Neural cell (in vitro differentiated cells): ENCODE measurements around the gene S100A12. TPM values are rescaled to one million over a fixed set of nuclear protein-coding genes. Genes with fewer than 3 reads are reported as not detected.

Experiments used
- H2AFZ ChIP-seq: fragments of 200-600, 300-800 bp; sonication (generic), shearing (Covaris generic); 2 replicates; pipeline ENCODE4 v1.6.0; 2014; ENCODE audit warnings: low read depth, mild to moderate bottlenecking, antibody characterized with exemption, low read length, moderate library complexity
- H3F3A ChIP-seq: fragments of 200-600 bp; shearing (Covaris generic); 2 replicates; pipeline ENCODE4 v1.6.1; 2016; ENCODE audit warnings: mild to moderate bottlenecking, moderate library complexity, mixed read lengths, antibody characterized with exemption, low read length; ENCODE audit not compliant: insufficient read depth, poor library complexity, severe bottlenecking
- H3K27ac ChIP-seq: fragments of 200-600, 300-800 bp; sonication (generic), shearing (Covaris generic); 2 replicates; pipeline ENCODE4 v1.5.1; 2014; ENCODE audit warnings: mild to moderate bottlenecking, low read length, moderate library complexity
- H3K27me3 ChIP-seq: fragments of 300-800, 200-600 bp; sonication (generic), shearing (Covaris generic); 2 replicates; pipeline ENCODE4 v1.6.0; 2014; ENCODE audit warnings: mild to moderate bottlenecking, low read depth, low read length, moderate library complexity; ENCODE audit not compliant: insufficient read depth
- H3K36me3 ChIP-seq: fragments of 300-800, 200-600 bp; sonication (generic), shearing (Covaris generic); 2 replicates; pipeline ENCODE4 v1.5.1; 2014; ENCODE audit warnings: mild to moderate bottlenecking, antibody characterized with exemption, low read length, moderate library complexity; ENCODE audit not compliant: insufficient read depth
- H3K4me2 ChIP-seq: fragments of 300-800, 200-600 bp; sonication (generic), shearing (Covaris generic); 2 replicates; pipeline ENCODE4 v1.6.0; 2014; ENCODE audit warnings: mild to moderate bottlenecking, low read length
- H3K4me3 ChIP-seq: fragments of 300-800, 200-600 bp; sonication (generic), shearing (Covaris generic); 2 replicates; pipeline ENCODE4 v1.5.1; 2014; ENCODE audit warnings: mild to moderate bottlenecking, low read length, moderate library complexity
- H3K79me2 ChIP-seq: fragments of 200-600 bp; shearing (Covaris generic); replicated peaks from 2 replicates; pipeline ENCODE4 v1.6.0; 2014; ENCODE audit warnings: mild to moderate bottlenecking, low read length, moderate library complexity; ENCODE audit not compliant: insufficient read depth
- H3K9ac ChIP-seq: fragments of 300-800, 200-600 bp; sonication (generic), shearing (Covaris generic); 2 replicates; pipeline ENCODE4 v1.6.1; 2016; ENCODE audit warnings: mild to moderate bottlenecking, low read length, mixed read lengths
- H3K9me2 ChIP-seq: fragments of 200-600 bp; shearing (Covaris generic); 2 replicates; pipeline ENCODE4 v1.6.1; 2016; ENCODE audit warnings: mild to moderate bottlenecking, low read length, mixed read lengths; ENCODE audit not compliant: insufficient read depth
- H3K9me3 ChIP-seq: fragments of 200-600, 300-800 bp; sonication (generic), shearing (Covaris generic); 2 replicates; pipeline ENCODE4 v1.6.1; 2016; ENCODE audit warnings: mild to moderate bottlenecking, mixed run types, low read length, moderate library complexity, mixed read lengths
- H4K20me1 ChIP-seq: fragments of 200-600 bp; shearing (Covaris generic); 2 replicates; pipeline ENCODE4 v1.6.1; 2016; ENCODE audit warnings: mild to moderate bottlenecking, mixed run types; ENCODE audit not compliant: insufficient read depth
- CTCF ChIP-seq: fragments of 450-650 bp; IDR thresholded peaks from 2 replicates; pipeline ENCODE4 v1.5.1; 2014; ENCODE audit warnings: antibody characterized with exemption, mild to moderate bottlenecking, moderate library complexity; ENCODE audit not compliant: poor library complexity, severe bottlenecking
- EP300 ChIP-seq: fragments of 450-650 bp; conservative IDR thresholded peaks from 2 replicates; pipeline ENCODE4 v1.6.1; 2014; ENCODE audit warnings: antibody characterized with exemption, mild to moderate bottlenecking, moderate library complexity; ENCODE audit not compliant: poor library complexity, severe bottlenecking
- EZH2 ChIP-seq: fragments of 200-600, 300-800 bp; shearing (Covaris generic), sonication (generic); IDR thresholded peaks from 2 replicates; pipeline ENCODE4 v1.6.1; 2014; ENCODE audit warnings: antibody characterized with exemption, low read length, borderline replicate concordance, mild to moderate bottlenecking; ENCODE audit not compliant: insufficient read depth, poor library complexity, severe bottlenecking
- MXI1 ChIP-seq: fragments of 450-650 bp; conservative IDR thresholded peaks from 2 replicates; pipeline ENCODE4 v1.6.1; 2014; ENCODE audit warnings: antibody characterized with exemption, mild to moderate bottlenecking; ENCODE audit not compliant: poor library complexity, severe bottlenecking
- POLR2AphosphoS5 ChIP-seq: IDR thresholded peaks from 2 replicates; pipeline ENCODE4 v1.6.1; 2012
- RAD21 ChIP-seq: fragments of 450-650 bp; conservative IDR thresholded peaks from 2 replicates; pipeline ENCODE4 v1.6.1; 2014; ENCODE audit warnings: antibody characterized with exemption, mild to moderate bottlenecking, moderate library complexity
- SMC3 ChIP-seq: fragments of 450-650 bp; conservative IDR thresholded peaks from 2 replicates; pipeline ENCODE4 v1.6.1; 2014; ENCODE audit warnings: antibody characterized with exemption, mild to moderate bottlenecking, moderate library complexity; ENCODE audit not compliant: poor library complexity
- TAF1 ChIP-seq: IDR thresholded peaks from 2 replicates; pipeline ENCODE4 v1.6.1; 2012; ENCODE audit warnings: low read depth
- polyA plus RNA-seq: library from polyadenylated mRNA; depleted of rRNA; stranded (reverse); fragments of >200 nt; gene quantifications from 2 replicates; pipeline ENCODE4 v1.2.3, GENCODE V29; 2014
- small RNA-seq, 3 experiments: library from RNA; depleted of rRNA; stranded (forward); fragments of <200 nt; gene quantifications; one replicate each; pipeline ENCODE3, GENCODE V24; 2012
- TF ChIP-seq, protein P1 (sequence below): IDR thresholded peaks from 2 replicates; pipeline ENCODE4 v1.6.1; 2012; ENCODE audit warnings: borderline replicate concordance

The S100A12 gene
- polyA plus RNA-seq, 1 donor from 2014 or later, result not detected

GRCh38 chr1:153333902-153334301 is 41.5 kb downstream of the S100A12 start:
- no peaks in the 10 kb centered on the region for H3K27me3 ChIP-seq
- H3K9me2 ChIP-seq, result no peaks in the 10 kb centered on the region
- no peaks in the 10 kb centered on the region for H3K36me3 ChIP-seq
- no peaks in the 10 kb centered on the region for H3K79me2 ChIP-seq
- H3K27ac ChIP-seq, result no peak overlapping the region
- peaks cover 8% of the 10 kb centered on the region for H3K9me3 ChIP-seq
- TF ChIP-seq CTCF, result no peak
- TF ChIP-seq, protein P1, sequence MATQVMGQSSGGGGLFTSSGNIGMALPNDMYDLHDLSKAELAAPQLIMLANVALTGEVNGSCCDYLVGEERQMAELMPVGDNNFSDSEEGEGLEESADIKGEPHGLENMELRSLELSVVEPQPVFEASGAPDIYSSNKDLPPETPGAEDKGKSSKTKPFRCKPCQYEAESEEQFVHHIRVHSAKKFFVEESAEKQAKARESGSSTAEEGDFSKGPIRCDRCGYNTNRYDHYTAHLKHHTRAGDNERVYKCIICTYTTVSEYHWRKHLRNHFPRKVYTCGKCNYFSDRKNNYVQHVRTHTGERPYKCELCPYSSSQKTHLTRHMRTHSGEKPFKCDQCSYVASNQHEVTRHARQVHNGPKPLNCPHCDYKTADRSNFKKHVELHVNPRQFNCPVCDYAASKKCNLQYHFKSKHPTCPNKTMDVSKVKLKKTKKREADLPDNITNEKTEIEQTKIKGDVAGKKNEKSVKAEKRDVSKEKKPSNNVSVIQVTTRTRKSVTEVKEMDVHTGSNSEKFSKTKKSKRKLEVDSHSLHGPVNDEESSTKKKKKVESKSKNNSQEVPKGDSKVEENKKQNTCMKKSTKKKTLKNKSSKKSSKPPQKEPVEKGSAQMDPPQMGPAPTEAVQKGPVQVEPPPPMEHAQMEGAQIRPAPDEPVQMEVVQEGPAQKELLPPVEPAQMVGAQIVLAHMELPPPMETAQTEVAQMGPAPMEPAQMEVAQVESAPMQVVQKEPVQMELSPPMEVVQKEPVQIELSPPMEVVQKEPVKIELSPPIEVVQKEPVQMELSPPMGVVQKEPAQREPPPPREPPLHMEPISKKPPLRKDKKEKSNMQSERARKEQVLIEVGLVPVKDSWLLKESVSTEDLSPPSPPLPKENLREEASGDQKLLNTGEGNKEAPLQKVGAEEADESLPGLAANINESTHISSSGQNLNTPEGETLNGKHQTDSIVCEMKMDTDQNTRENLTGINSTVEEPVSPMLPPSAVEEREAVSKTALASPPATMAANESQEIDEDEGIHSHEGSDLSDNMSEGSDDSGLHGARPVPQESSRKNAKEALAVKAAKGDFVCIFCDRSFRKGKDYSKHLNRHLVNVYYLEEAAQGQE, result no peak
- no peak for TF ChIP-seq SMC3
- no peak for TF ChIP-seq EP300
- TF ChIP-seq EZH2, result no peak
- no peak for TF ChIP-seq TAF1
- no peak for TF ChIP-seq MXI1
- no peak for TF ChIP-seq POLR2AphosphoS5
- no peak overlapping the region for H3K9ac ChIP-seq
- no peak overlapping the region for H3K4me2 ChIP-seq
- no peak overlapping the region for H3K4me3 ChIP-seq
- no peaks in the 10 kb centered on the region for H4K20me1 ChIP-seq
- H3F3A ChIP-seq, result no peaks in the 10 kb centered on the region
- no peak overlapping the region for H2AFZ ChIP-seq

DNA sequence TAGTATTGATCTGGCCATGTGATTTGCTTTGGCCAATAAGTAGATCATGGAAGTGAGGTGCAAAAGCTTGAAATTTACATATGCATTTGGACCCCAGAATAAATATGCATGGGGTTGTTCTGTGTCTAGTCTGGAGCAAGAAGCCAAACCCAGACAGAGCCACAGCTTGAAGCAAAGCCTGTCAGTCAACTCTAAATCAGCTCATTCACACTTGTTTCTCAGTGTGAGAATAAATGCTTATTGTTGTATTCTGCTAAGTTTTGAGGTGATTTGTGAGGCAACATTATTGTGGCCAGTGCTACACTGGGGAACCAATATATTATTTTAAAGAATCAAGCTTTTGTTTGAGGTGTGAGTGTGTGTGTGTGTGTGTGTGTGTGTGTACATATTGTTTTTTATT is 50.5 kb downstream of the S100A12 start:
- H3K4me2 ChIP-seq, result no peak overlapping the region
- TF ChIP-seq, protein P1, result no peak
- TF ChIP-seq RAD21, result no peak
- H3K9me3 ChIP-seq, result no peaks in the 10 kb centered on the region
- no peak overlapping the region for H3K9ac ChIP-seq
- no peak overlapping the region for H2AFZ ChIP-seq
- no peaks in the 10 kb centered on the region for H3F3A ChIP-seq
- no peak overlapping the region for H3K27ac ChIP-seq
- no peaks in the 10 kb centered on the region for H3K9me2 ChIP-seq
- no peak overlapping the region for H3K4me3 ChIP-seq
- H3K36me3 ChIP-seq, result no peaks in the 10 kb centered on the region
- no peaks in the 10 kb centered on the region for H3K79me2 ChIP-seq
- no peaks in the 10 kb centered on the region for H3K27me3 ChIP-seq
- no peaks in the 10 kb centered on the region for H4K20me1 ChIP-seq

Small RNA genes lying within 50 kb of the gene (small RNA-seq; reads per million reads assigned to genes)
- gene RNU6-160P (0 reads per million in 3 experiments), gene S100A15A (0 reads per million in 3 experiments)

Other genes with a start within 250 kb of the S100A12 start
- gene SPRR2G, start 224.7 kb downstream of the S100A12 start, polyA plus RNA-seq, result not detected in 2 replicates
- not detected in 2 replicates for gene LELP1, start 172.2 kb downstream of the S100A12 start, polyA plus RNA-seq
- not detected in 2 replicates for gene PRR9, start 158.0 kb downstream of the S100A12 start, polyA plus RNA-seq
- gene LORICRIN, start 115.9 kb downstream of the S100A12 start, polyA plus RNA-seq, result 0.42 and 1.3 TPM in 2 replicates
- gene PGLYRP3, start 62.7 kb downstream of the S100A12 start, polyA plus RNA-seq, result not detected in 2 replicates
- gene PGLYRP4, start 26.8 kb downstream of the S100A12 start, polyA plus RNA-seq, result not detected in 2 replicates
- gene S100A9, start 17.8 kb downstream of the S100A12 start, polyA plus RNA-seq, result not detected in 2 replicates
- not detected in 2 replicates for gene S100A8, start 15.5 kb upstream of the S100A12 start, polyA plus RNA-seq
- 0.24 TPM in 1 of 2 replicates, not detected in the other for gene S100A7A, start 40.9 kb upstream of the S100A12 start, polyA plus RNA-seq
- gene S100A7, start 85.0 kb upstream of the S100A12 start, polyA plus RNA-seq, result not detected in 2 replicates
- gene S100A6, start 160.4 kb upstream of the S100A12 start, polyA plus RNA-seq, result not detected in 2 replicates
- gene S100A5, start 165.3 kb upstream of the S100A12 start, polyA plus RNA-seq, result not detected in 2 replicates
- gene S100A4, start 170.2 kb upstream of the S100A12 start, polyA plus RNA-seq, result not detected in 2 replicates
- not detected in 2 replicates for gene S100A3, start 173.6 kb upstream of the S100A12 start, polyA plus RNA-seq
- gene S100A2, start 190.2 kb upstream of the S100A12 start, polyA plus RNA-seq, result not detected in 2 replicates
- not detected in 2 replicates for gene S100A16, start 237.5 kb upstream of the S100A12 start, polyA plus RNA-seq
- gene S100A14, start 240.7 kb upstream of the S100A12 start, polyA plus RNA-seq, result not detected in 2 replicates